GM12874 (cell line): ENCODE results near the gene SLC15A5.

Experiments used
- CTCF ChIP-seq: IDR thresholded peaks from 2 replicates; pipeline ENCODE4 v1.5.1; 2011; ENCODE audit warnings: low read depth, mild to moderate bottlenecking, control low read depth, low read length, moderate library complexity; ENCODE audit not compliant: insufficient read depth

SLC15A5 gene

GRCh38 chr12:16307856-16308475 lies 30.5 kb upstream of the SLC15A5 start:
- TF ChIP-seq CTCF = no peak

- no peak for TF ChIP-seq CTCF
These were observed 26.5 kb upstream of the SLC15A5 start for GRCh38 chr12:16303939-16304338.

- no peak for TF ChIP-seq CTCF
These were observed 23.3 kb upstream of the SLC15A5 start for GRCh38 chr12:16300736-16301135.

GRCh38 chr12:16300122-16300521 lies 22.6 kb upstream of the SLC15A5 start:
- TF ChIP-seq CTCF = no peak

GRCh38 chr12:16299403-16299802 lies 21.9 kb upstream of the SLC15A5 start:
- TF ChIP-seq CTCF = no peak

- TF ChIP-seq CTCF = no peak
These were observed 20.0 kb upstream of the SLC15A5 start for GRCh38 chr12:16297521-16297920.

- TF ChIP-seq CTCF = no peak
These were observed 17.0 kb upstream of the SLC15A5 start for GRCh38 chr12:16294376-16294956.
